GM18858 (cell line): ENCODE measurements around the gene INSIG1.

ENCODE experiments used
- ATAC-seq: cut with Tn5 transposase; IDR thresholded peaks from one replicate; pipeline ENCODE4 v1.9.1; 2021; ENCODE audit not compliant: unreplicated experiment

Gene INSIG1

DNA sequence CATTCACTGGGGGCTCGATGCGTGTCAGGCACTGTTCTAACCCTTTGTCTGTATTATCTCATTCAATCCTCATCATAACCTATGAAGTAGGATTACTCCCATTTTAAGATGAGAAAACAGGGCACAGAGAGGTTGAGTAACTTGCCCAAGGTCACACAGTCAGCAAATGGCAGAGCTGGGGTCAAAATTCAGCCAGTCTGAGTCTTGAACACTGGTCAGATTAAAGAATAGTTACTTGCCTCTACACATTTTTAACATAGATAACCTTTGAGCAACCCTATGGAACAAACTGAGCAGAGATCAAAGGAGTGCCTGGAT is 27.2 kb downstream of the INSIG1 start:
- ATAC-seq = no peak

DNA sequence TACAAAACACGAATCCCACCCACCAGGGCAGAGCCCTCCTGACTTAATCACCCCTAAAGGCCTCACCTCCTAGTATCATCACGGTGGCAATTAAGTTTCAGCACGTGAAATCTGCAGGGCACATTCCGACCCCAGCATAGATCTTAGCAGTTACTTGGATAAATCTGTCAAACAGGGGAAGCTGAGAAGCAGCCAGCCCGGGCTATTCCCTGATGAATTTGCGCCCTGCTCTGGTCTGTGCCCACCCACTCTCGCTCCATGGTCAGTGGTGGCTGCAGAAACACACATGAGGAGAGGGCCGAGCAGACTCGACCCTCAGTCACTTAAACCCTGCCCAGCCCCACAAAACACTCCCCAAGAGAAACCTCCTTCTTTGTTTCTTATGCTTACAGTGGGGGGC is 28.7 kb downstream of the INSIG1 start:
- no peak for ATAC-seq

DNA sequence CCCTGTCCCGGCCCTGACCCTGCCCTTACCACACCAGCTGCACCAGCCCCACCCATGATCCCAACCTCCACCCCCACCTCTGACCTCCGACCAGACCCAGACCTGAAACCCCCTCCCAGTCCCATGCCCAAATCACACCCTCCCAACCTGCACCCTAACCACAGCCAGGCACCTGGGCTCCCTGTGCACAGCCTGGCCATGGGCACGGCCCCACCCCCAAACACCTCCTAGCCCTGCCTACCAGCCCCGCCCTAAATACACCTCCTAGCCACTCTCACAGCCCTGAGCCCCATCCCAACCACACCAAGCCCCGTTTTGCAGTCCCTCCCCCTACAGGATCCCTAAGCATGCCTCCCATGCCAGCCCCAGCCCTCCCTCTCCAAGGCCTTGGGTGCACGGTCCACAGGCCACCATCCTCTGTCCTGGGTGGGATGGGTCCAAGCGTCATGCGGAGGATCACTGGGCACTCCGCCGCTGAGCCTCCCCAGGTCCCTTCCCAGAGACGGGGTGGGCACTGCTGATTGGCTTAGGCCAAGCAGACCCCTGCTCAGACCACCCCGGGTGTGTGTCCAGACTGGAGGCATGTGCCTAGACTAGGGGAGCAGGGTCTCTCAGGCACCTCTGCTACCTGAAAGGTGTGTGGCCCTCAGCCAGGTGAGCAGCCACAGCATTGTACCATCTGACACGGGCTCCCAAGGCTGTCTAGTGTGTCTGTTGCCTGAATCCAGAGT is 30.1 kb downstream of the INSIG1 start:
- ATAC-seq = no peak

DNA sequence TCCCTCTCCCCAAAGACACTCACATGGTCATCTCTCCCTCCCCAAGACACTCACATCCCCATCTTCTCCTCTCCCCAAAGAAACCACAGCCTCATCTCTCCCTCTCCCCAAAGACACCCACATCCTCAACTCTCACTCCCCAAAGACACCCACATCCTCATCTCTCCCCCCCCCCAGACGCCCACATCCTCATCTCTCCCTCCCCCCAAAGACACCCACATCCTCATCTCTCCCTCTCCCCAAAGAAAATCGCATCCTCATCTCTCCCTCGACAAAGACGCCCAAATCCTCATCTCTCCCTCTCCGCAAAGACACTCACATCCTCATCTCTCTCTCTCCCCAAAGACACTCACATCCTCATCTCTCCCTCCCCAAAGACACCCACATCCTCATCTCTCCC is 31.5 kb downstream of the INSIG1 start:
- no peak for ATAC-seq

DNA sequence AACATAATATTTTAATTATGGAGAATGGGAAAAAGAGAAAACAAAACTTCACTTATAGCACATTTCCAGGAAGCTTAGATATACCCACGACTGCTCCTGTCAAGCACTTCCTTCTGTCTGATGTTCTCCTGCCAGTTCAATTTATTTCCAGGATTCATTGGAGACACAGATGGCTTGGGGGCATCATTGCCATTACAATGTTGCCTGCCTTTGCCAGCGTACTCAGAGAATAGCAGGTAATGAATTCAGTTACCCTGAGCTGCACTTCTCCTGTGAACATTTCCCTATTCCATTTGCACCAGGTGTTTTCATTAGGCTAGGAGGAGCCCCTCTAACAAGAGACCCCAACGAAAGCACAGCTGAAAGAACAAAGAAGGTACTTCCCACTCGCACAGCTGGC is 33.7 kb downstream of the INSIG1 start:
- ATAC-seq = no peak

DNA sequence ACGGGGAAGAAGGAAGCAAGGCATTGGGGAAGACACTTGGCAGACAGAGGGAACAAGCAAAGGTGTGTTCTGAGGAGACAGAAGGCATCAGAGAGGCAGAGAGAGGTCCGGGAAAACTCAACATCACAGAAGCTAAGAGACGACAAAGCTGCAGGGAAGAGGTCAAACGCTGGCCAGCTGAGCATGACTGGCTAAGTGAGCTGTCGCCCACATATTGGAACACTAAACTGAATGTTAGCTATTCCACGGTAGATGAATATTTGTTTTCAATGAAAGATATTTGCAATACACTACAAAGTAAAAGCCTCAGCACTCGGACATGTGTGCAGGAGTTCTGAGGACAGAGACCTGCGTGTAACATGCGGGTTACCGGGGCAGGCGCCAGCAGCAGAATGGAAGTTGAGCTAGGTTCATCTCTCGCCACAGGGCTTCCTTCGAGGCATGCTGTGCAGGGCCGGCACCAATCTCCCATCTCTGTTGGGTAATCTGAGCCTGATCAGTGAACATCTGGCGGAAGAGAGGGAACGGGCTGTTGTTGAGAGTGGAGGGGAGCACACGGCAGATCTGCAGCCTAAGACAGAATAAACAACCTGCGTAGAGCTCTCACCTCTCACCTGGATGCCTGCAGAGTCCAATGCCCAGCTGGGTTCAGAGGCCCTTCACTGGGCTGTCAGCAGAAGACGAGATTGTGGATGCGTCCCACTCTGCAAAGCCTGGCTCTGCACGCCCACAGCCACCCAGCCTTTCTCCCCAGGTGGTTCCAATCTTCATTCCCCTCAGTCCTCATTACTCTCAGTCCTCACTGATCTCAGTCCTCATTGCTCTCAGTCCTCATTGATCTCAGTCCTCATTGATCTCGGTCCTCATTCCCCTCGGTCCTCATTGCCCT is 35.9 kb downstream of the INSIG1 start:
- no peak for ATAC-seq

DNA sequence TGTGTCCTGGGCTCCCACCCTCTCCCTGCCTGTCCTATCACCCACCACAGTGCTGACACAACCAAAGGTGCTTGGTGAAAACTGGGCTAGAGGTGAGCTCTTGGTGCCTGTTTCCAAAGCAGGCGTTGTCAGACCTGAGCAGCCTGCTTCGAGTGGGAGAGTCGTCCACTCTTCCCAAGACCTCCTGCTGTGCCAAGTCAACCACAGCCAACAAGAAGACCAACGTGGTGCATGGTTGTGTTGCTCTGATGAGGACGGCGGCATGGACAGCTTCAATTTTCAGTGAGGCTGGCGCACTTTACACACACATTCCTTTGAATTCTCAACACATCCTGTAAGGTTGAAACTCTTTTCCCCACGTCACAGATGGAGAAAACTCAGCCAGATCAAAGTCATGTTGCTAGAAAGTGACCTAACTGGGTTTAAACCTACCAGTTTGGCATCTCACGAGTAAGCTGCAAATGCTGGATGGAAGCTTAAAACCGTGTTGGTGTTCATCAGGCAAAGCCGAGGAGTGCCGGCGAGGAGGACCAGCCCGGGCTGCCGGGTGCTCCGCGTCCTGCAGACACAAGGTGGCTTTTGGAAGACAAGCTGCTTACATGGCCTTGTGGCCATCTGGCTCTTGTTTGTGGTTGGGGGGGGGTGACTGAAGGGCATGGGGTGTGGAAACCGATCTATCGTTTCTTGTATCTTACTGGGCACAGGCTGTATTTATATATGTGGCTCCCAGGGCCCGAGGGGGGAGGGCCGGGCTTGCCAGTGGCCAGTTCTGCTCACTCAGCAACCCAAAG is 39.3 kb downstream of the INSIG1 start:
- no peak for ATAC-seq

DNA sequence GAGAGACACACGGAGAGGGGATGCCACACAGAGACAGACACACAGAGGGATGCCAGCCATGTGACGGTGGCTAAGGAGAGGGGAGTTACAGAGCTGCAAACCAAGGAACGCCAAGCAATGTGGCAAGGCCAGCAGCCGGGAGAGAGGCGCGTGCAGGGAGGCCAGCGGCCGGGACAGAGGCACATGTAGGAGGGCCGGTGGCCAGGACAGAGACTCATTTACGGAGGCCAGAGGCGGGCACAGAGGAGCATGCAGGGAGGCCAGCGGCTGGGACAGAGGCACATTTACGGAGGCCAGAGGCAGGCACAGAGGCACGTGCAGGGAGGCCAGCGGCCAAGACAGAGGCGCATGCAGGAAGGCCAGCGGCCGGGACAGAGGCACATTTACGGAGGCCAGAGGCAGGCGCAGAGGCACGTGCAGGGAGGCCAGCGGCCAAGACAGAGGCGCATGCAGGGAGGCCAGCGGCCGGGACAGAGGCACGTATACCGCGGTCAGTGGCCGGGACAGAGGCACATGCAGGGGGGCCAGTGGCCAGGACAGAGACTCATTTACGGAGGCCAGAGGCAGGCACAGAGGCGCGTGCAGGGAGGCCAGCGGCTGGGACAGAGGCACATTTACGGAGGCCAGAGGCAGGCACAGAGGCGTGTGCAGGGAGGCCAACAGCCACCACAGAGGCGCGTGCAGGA is 40.4 kb downstream of the INSIG1 start:
- ATAC-seq = no peak

DNA sequence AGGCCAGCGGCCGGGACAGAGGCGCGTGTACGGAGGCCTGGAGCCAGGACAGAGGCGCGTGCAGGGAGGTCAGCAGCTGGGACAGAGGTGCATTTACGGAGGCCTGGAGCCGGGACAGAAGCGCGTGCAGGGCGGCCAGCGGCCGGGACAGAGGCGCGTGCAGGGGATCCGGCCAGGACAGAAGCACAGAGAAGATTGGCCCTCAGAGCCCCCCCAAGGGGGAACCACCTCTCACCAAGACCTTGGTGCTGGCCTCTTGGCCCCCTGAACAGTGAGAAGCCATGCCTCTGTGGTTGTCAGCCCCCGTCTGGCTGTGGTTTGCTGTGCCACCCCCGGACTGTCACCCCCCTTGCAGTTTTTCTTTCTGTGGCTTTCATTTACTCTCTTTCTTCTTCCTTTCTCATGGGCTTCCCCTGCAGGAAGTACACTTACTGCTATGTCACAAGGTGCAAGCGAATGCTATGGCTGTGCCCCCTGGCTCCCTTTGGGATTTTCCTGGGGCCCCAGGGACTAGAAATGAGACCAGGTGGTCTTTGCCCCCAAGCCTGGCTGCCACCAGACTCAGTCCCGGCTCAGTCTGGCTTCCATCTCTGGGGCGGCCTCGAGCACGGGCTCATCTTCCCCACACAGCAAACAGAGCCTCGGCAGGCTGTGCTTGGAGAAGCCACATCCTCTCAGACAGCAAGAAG is 41.1 kb downstream of the INSIG1 start:
- peak; percentile 48 for ATAC-seq

DNA sequence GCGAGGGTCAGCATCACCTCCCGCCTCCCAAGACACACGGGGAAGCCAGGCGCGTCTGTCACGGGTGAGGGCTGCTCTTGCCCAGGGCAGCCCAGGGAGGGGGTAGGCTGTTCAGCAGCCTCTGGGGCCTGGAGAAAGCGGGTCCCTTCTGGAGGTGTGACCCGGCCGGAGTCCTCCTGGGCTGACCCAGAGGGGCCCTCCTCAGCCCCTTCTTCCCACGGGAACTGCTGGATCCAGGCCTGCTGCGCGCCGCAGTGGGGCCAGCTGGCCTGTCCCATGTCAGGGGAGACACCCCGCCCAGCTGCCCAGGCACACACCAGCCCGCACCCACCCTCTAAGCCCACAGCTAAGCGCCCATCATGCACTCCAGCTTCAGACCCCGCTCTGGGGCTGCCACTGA is 41.8 kb downstream of the INSIG1 start:
- no peak for ATAC-seq

DNA sequence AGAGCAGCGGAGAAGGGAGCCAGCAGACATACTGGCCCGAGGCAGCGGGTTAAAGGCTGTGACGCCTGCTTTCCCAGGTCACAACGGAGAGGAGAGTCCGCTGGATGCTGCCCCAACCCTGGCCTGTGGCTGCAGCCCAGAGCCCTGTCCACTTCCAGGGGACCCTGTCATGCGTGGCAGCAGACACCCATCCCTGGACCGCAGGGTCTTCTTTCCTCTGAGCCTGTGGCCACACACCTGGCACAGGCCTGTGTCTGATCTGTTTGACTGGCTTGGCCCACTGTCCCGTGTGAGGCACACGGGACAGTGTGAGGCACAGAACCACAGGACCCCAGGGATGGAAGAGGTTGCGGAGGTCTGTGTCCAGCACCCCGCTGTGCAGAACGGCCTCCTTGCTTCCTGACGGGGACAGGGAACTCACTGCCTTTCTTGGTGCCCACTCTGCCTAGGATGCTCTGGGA is 42.4 kb downstream of the INSIG1 start:
- no peak for ATAC-seq

DNA sequence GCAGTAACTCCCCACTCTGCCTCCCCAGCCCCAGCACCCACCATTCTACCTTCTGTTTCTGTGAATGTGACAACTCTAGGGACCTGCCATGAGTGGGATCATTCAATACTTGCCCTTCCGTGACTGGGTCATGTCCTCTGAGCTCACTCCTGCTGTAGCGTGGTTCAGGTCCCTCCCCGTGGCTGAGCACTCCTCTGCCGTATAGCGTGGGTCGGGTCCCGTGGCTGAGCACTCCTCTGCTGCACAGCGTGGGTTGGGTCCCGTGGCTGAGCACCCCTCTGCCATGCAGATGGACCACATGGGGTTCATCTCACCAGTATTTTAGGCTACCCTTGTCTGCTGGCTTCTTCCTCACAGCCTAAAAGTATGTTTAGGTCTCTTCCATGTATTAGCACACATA is 43.0 kb downstream of the INSIG1 start:
- ATAC-seq = no peak

DNA sequence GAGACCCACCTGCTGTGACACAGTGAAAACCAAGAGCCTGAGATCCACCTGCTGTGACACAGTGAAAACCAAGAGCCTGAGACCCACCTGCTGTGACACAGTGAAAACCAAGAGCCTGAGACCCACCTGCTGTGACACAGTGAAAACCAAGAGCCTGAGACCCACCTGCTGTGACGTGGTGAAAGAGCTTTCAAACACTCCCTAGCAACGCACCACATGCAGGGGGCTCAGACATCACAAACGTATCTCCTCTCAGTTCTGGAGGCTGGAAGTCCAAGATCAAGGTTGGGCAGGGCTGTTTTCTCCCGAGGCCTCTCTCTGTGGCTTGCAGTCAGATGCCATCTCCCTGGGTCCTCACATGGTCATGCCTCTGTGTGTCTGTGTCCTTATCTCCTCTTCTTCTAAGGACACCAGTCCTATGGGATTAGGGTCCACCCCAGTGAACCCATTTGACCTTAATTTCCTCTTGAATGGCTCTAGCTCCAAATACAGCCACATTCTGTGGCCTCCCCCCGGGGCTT is 43.8 kb downstream of the INSIG1 start:
- no peak for ATAC-seq

DNA sequence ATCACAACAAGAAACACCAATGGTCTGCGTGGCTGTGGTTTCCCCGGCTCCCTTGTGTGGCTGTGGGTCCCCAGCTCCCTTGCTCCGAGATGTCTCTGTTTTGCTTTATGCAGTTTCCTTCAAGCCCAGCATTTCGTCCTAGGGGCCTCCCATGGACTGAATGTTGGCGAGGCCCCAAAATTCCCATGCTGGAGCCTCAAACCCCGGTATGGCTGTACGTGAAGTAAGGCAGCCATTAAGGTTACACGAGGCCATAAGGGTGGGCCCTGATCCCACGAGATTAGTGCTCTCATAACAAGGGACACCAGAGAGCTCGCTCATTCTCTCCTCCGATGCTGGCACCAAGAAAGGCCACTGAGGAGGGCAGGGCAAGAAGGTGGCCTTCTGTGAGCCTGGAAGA is 44.6 kb downstream of the INSIG1 start:
- ATAC-seq = no peak

DNA sequence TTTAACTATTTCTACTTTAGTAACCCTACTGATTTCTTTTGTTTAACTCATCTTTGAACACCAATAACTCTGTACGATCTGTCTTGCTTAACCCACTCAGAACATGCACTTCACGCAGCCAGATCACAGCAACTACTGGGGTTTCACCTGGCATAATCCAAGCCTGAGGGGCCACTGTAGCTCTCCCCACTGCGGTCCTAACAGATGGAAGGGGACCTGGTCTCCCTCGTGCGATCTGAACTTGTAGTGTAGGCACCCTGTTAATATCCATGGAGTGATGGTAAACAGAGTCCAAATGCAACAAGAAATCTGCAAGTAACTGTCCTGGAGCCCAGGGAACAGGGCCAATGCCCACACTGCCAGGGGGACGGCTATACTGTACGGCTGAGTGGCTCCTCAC is 45.5 kb downstream of the INSIG1 start:
- no peak for ATAC-seq

DNA sequence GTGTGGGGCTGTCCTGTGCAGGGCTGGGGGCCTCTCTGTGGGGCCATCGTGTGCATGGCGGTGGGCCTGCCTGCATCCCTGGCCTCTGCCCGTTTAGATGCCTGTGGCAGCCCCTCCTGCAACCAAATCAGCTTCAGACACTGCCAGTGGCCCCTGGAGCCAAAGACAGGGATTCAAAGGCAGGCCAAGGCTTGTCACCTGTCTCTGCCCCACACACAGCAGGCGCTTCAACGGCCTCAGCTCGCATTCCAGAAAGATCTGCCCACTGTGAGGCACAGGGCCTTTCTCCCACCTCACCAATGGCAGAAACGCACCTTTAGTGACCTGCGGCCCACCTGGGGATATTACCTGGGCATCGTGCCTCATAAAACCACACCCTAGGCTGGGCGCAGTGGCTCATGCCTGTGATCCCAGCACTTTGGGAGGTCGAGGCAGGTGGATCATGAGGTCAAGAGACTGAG is 46.0 kb downstream of the INSIG1 start:
- ATAC-seq = no peak

DNA sequence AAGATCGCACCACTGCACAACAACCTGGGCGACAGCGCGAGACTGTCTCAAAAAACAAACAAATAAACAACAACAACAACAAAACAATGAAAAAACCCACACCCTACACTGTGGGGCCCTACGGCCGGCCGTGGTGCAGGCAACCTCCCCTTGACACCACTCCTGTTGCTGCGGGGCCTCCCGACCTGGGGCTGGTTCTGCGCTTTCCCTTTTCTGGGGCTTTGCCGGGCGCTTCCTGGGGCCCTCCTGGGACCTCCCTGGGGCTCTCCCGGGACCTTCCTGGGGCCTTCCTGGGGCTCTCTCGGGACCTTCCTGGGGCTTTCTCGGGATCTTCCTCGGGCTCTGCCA is 46.6 kb downstream of the INSIG1 start:
- ATAC-seq = no peak

DNA sequence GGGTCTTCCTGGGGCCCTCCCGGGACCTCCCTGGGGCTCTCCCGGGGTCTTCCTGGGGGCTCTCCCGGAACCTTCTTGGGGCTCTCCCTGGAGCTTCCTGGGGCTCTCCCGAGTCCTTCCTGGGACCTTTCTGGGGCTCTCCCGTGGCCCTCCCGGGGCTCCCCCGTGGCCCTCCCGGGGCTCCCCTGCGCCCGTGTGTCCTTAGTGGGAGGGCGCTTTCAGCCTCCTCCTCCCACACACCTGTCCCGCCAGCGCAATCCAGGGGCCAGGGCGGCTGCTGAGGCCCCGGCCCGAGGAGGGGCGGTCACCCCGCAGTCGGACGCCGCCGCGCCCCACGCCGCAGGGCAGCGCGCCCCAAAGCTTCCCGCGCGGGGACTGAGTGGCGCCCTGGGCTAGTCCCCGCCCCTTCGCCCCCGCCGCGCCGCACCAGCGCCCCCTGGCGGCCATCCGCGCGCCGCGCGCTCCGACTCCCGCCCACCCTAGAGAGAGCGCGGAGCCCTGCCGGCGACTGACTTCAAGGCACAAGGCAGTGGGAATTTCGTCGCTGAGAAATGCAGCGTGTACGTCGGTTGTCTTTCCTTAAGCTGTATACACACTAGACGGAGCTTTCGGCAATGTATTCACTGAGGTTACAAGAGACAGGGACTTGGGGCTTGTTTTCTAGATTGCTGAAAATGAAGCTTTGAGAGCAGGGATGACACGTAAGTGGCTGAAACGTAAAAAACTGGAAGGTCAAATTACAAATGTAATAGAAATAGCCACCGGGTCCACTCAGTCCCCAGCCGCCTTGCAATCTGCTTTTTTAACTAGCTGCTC is 47.1 kb downstream of the INSIG1 start:
- ATAC-seq = peak; percentile 82

DNA sequence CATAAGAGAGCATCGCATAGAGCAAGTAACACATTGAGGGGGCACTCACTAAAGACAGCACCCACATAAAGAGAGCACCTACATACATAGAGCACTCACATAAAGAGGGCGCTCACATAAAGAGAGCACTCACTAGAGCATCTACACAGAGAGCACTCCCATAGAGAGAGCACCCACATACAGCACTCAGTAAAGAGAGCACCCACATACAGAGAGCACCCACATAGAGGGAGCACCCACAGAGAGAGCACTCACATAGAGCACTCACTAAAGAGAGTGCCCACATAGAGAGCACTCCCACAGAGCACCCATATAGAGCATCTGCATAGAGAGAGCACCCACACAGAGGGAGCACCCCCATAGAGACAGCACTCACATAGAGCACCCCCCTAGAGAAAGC is 47.8 kb downstream of the INSIG1 start:
- no peak for ATAC-seq
